HG03196 (cell line): Measurements from ENCODE around the gene UMODL1.

Experiments
- ATAC-seq: cut with Tn5 transposase; IDR thresholded peaks from one replicate; pipeline ENCODE4 v1.9.1; 2021; ENCODE audit not compliant: unreplicated experiment

The UMODL1 gene

DNA sequence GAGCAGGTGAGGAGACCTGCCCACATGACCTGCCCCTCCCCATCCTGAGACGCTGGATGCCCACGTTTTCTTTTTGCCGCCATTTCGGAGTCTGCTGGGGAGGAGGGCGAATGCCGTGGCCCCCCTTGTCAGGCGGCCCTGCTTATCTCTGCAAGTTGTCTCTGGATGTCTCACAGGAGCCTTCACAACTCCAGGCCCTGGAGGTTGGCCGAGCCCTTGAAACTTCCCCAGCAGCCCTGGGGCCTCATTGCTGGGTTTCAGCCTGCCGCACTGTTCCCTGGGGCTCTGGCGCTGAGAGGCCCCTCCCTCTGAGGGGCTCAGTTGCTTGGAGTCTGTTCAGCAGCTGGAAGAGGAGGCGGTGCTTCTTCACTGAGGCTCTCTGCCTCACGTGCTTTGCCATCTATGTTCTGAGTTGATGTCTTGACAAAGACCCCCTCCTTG, 31.2 kb upstream of the UMODL1 start:
- ATAC-seq: no peak

- ATAC-seq: no peak
Measured at GRCh38 chr21:42040411-42041180, 30.5 kb upstream of the UMODL1 start.

GRCh38 chr21:42041246-42041645, 29.9 kb upstream of the UMODL1 start:
- ATAC-seq: no peak

- no peak for ATAC-seq
Measured at GRCh38 chr21:42041711-42042110, 29.4 kb upstream of the UMODL1 start.

DNA sequence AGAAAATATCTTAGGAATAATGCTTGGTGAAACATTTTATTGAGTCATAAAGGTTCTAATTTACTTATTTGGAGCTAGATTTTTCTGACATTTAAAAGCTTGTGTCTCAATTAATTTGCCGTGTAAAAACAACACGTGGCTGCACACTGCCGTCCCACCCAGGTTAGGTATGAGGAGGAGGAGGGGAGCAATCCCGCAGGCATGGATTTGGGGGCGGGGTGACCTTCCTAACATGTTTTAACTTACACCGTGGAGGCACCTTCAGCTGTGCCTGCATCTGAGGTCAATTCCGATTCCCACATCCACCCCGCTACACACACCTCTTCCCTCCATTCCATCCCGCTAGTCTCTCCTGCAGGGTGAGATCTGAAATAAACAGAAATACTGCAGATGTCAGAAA, 28.5 kb upstream of the UMODL1 start:
- ATAC-seq: no peak

DNA sequence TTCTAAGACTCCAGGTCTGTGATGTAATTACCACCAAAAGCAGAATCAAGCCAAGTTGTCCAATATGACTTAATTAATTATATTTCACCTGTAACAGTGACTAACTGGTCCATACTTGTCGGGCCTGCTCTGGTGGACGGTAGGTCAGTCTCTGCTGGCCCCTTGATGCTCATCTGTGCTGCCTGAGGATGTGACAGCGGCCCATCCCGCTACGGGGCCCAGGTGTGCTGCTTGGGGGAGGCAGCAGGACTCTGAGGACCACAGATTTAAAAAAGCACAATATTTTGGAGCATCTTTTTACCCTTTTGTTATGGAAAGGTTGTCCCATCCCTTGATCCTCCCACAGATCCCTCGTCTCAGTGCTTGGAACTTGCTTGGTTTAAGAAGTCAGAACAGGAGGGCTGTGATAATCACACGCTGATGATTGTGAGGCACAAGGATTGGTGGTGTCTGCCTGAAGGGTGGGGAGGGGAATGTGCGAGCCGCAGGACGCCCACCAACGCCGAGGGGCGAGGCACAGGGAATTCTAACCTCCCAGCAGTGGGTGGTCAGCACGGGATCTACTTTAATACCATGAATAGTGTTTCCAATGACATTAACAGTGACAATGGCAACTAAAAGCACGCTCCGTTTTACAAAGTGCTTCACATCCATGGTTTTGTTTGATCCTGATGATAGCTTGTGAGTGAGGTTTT, 27.8 kb upstream of the UMODL1 start:
- no peak for ATAC-seq

DNA sequence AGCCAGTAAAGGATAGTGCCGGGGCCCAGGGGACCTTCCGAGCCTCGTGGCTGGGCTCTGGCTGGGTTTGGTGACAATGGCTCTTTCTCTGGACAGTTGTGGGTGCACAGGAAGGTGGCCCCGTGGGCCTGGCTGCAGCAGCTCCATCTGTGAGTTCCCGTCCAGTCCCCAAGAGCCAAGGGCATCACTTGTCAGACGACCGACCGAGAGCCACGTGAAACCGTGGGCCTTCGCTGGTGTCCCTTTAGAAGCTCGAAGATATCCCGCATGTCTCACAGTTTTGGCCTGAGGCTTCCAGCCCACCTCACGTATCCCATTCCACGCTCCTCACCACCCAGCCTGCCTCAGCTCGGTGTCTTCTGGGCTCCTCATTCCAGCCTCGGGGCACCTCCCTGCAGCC, 27.2 kb upstream of the UMODL1 start:
- ATAC-seq: no peak

DNA sequence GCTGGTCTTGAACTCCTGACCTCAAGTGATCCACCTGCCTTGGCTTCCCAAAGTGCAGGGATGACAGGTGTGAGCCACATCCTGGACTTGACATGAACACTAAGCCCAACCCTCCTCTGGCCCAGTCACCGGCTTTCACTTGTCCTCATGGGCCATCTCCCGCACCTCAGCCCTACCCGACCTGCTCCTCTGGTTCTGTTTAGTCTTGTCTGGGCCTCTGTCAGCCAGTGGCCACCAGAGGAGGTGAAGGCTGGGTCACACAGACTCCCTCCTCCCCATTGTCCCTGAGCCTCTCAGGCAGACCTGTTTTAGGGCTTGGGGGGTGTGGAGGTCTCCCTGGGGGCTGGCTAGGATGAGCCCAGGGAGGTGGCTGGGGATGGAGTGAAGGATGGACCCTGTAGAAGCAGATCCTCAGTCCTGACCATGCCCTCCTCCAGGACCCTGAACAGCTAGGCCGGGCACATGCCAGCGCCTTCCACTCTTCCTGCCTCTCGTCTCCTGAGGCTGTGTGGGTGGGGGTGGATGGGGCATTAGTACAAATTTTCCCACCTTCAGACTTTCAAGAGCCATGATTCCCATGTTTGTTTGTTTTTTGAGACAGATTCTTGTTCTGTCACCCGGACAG, 26.1 kb upstream of the UMODL1 start:
- ATAC-seq: no peak

DNA sequence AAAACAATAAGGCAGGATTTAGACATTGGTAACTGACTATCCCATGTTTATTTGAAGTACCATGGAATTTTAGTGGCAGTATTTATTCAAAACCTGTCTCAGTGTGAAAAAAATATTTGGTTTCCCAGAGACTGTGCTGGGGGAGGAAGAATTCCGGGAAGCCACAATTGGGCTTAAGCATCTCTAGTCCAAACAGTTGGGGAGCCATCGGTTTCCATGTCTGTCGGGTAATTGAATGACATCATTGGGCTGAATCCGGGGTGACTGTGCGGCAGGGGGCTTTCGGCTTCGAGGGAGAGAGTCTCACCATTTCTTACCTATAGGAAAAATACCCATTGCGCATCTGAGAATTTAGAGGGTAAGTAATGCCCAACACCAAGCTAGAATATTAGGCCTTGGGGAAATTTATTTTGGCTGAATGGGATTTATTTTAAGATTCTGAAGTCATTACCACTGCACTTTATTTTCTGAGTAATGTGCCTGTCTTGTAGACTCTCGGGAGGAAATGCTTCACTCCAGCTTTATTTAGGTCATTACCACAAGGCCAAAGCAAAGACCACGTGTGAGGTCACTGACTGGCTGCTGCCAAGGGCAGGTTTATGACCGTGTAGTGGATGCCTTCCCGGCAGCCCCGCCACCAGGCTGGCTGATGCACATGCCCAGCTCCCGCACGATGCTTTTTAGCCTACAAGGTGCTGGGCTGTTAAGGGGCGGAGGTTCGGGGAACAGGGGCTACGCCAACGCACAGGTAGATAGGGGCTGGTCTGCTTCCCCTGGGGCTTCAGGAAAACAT, 23.1 kb upstream of the UMODL1 start:
- no peak for ATAC-seq

- no peak for ATAC-seq
Measured at GRCh38 chr21:42048870-42049577, 22.1 kb upstream of the UMODL1 start.

DNA sequence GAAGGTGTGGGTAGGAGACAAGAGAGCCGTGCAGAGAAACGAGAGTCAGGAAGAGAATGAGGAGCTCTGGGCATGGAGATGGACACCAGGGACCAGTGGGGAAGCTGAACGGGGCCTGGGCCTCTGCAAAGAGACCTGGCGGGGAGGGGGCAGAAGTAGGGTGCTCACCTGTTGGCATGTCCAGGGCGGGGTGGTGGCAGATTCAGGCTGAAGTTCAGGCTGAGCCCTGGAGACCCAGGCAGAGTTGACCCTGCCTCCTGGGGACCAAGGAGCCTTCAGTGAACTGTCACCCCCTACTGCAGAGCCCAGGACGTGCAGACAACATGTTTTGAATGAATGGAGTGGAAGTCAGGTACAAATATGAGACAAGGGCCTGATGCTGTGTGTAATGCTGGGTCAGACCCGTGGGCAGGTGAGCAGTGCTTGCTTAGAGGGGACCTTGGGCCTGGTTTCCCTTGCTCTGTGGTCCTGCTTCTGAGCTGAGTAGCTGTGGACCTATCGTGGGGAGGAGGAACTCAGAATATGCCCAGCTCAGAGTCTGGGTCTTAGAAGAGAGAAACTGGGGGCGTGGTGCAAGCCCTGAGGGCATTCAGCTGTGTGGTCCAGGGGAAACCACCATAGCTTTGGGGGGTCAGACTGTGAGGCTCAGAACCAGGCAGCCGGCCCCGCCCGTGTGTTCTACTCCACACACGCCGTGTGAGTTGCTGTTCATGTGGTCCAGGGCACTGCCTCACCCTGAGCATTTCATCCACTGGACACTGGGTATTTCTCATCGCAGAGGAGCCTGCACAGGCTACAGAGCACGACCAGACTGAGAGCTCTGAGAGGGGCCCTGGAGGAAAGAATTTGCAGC, 21.3 kb upstream of the UMODL1 start:
- no peak for ATAC-seq

GRCh38 chr21:42051788-42052187, 19.3 kb upstream of the UMODL1 start:
- no peak for ATAC-seq

DNA sequence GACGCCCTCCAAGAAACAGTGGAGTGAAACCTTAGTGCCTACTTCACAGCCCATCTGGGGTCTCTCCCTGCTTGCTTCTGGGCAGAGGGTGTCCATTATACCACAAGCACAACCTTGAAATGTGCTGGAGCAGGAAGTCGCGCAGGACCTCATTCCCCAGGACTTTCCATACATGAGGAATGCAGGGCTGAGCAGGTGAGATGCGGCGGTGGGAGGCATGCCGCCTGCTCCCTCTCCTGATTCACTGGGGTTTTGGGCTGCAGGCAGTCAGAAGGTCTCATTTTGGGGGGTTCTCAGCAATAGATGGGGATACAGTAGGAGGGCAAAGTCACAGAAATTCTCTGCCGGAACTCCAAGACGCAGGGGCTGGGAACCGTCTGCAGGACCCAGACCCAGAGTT, 15.7 kb upstream of the UMODL1 start:
- ATAC-seq: no peak

DNA sequence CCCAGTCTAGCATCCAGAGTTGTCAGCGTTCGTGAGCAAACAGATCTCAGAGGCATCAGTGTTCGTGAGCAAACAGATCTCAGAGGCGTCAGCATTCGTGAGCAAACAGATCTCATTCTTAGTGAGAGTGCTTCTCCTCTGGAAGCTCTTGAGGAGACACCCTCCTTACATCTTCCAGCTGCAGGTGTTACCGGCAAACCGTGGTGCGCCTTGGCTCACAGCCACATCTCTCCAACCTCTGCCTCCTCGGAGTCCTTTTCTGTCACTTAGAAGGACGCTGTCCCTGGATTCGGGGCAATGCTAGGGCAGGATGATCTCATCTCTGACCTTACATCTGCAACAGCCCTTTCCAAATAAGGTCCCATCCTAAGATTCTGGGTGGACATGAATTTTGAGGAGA, 14.6 kb upstream of the UMODL1 start:
- no peak for ATAC-seq

- ATAC-seq: no peak
Measured at GRCh38 chr21:42056996-42057689, 14.0 kb upstream of the UMODL1 start.

DNA sequence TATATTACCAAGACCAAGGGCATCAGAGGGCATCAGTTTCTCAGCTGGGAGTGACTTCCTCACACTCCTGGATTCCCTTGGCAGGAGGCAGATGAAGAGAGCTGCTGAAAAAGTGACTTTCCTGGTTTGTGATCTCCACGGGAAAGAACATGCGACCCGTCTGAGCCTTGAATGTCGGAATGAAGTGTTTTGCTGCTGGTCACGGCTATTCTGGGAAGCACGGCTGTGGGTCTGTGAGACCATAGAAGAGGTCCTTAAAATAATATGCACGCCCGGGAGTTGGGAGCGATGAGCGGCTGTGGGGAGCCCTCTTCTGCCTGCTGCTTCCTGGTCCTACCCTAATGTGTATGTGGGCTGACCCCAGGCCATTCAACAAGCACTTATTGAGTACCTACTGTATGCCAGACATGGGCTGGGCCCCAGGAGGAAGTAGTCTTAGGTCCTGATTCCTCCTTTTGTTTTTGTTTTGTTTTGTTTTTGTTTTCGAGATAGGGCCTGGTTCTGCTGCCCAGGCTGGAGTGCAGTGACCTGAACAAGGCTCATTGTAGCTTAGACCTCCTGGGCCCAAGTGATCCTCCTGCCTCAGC, 13.2 kb upstream of the UMODL1 start:
- ATAC-seq: no peak

- ATAC-seq: no peak
Measured at GRCh38 chr21:42058631-42059111, 12.4 kb upstream of the UMODL1 start.

DNA sequence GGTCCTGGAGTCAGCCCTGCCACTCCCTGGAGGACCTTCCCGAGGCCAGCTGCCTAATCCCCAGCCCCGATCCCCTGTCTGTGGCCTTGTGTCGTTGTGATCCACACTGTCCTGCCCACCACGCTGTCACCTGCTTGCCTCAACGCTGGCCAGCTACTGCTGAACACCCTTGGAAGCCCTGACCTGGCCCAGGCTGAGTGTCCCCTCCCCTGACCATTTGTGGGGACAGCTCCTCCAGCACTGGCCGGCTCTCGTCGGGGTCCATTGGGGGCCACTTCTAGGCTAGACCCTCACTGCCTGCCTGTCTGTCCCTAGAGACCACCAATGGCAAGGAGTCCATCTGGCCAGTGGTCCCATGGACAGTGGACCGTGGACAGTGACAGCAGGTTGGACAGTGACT, 12.0 kb upstream of the UMODL1 start:
- no peak for ATAC-seq

DNA sequence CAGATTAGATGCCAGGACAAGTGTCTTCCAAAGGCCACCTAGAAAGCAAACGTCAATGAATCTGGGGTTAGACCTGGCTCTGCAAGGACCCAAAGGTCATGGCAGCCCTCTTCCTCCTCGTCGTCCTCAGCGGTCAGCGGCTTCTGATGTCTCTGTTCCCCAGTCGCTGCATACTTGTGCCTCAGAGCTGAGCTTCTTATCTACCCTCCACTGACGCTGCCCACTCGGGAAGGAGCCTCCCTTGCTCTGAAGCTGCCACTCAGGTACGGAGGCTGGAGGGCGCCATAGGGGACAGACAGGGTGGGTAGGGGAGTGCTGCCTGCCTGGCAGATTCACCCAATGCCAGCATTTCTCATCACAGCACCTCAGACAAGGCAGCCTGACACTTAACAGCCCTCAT, 11.4 kb upstream of the UMODL1 start:
- no peak for ATAC-seq
